HG03139 (cell line): Measurements from ENCODE around the gene FBXW2.
"Not testable (repeated sequence)": the region's sequence is repeated elsewhere in the genome, so short reads cannot be mapped to it uniquely, and the experiment has no call there.

Source experiments
- ATAC-seq: cut with Tn5 transposase; IDR thresholded peaks from one replicate; pipeline ENCODE4 v1.9.1; 2021; ENCODE audit not compliant: unreplicated experiment

Gene FBXW2

DNA sequence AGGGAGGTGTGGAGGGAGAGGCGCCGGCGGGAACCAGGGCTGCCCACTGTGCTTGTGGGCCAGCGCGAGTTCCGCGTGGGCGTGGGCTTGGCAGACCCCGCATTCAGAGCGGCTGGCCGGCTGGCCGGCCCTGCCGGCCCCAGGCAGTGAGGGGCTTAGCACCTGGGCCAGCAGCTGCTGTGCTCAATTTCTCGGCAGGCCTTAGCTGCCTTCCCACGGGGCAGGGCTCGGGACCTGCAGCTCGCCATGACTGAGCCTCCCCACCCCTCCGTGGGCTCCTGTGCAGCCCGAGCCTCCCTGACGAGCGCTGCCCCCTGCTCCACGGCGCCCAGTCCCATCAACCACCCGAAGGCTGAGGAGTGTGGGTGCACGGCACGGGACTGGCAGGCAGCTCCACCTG lies 46.9 kb downstream of the FBXW2 start:
- not testable (repeated sequence) for ATAC-seq

DNA sequence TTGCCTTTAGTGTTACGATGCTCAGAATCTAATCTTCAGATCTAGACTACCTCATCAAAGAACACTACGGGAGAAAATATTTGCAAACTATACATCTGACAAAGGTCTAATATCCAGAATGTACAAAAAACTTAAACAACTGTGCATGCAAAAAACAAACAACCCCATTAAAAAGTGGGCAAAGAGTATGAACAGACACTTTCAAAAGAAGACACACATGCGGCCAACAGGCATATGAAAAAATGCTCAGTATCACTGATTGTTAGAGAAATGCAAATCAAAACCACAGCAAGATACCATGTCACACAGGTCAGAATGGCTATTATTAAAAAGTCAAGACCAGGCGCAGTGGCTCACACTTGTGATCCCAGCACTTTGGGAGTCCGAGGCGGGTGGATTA lies 47.9 kb downstream of the FBXW2 start:
- ATAC-seq: no peak

GRCh38 chr9:120742951-120743416 lies 50.2 kb downstream of the FBXW2 start:
- ATAC-seq: no peak

DNA sequence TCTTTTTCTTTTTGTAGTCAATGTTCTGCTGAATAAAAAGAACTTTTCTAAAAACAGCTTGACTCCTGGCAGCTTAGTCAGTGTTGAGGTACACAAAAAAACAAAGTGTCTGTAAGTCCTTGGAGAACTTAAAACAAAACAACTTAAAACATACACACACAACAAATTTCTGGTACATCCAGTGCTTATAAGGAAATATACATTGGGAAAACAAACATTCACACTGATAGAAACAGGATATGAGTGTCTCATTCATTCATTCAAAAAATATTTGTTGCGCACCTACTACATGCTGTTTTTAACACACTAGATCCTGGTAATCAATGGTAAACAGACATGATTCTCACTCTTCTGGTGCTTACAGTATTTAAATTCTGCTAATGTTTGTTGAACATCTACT lies 51.5 kb downstream of the FBXW2 start:
- ATAC-seq: no peak

DNA sequence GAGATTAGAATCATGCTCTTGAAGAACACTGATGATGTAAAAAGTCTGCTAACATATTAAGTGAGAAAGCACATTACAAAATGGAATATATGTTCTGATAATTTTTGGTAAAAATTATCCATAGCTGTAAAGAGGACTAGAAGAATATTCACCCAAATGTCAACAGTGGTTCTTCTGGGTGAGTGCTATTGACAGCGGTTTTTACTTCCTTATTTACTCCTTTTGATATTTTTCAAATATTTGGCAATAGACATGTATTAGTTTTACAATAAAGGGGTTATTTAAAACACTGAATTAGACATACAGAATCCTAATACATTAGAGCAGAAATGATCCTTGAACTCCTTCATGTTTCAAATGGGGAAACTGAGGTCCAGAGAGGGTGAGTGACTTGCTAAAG lies 52.0 kb downstream of the FBXW2 start:
- no peak for ATAC-seq

GRCh38 chr9:120740132-120740531 lies 53.1 kb downstream of the FBXW2 start:
- ATAC-seq: no peak

- no peak for ATAC-seq
Observed at GRCh38 chr9:120737416-120738165, 55.6 kb downstream of the FBXW2 start.

GRCh38 chr9:120736881-120737280 lies 56.3 kb downstream of the FBXW2 start:
- no peak for ATAC-seq

DNA sequence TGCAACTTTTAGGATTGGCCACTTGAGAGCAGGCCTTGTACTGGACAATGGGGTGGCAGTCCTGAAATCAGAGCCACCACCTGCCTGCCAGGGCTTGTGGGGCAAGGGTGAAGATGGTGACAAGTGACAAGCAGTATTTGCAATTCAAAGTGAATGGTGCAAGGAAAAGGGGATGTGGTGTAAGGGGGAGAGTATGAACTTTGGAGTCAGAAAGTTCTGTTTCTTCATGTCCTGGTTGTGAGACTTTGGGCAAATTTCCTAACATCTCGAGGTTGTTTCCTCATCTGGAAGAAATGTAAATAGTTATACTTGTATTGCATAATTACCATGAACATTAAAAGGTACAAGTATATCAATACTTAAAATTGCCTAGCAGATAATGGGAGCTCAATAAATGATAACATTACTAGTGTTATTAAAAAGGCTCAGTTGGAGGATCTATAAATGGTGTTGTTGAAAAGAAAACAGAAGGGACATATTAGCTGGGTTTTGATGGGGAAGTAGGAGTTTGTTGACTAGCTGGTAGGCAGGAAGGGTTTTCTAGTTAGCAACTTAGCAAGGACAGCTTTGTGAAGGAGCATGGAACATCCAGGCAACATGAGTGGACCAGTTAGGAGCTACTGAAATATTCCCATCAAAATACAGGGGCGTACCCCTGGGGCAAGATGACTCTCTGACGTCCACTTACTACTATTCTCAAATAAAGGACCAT lies 57.6 kb downstream of the FBXW2 start:
- no peak for ATAC-seq

- ATAC-seq: no peak
Observed at GRCh38 chr9:120734607-120735410, 58.4 kb downstream of the FBXW2 start.

DNA sequence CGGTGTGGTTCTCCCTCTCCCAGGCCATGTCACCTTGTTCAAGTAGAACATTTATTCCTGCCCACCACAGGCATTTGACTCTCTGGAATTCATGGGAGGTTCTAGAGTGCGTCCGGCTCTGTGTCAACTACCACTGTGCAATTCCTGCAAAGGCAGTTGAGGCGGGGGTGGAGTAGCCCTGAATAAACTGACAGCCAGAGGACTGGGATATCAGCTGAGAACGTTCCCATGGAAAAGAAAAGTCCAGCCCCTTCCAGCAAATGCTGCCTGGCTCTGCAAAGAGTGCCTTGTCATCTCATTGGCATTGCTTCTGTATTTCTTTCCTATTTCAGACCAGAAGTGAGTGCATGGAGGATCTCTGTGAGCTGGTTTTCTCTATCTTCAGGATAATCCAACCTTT lies 60.0 kb downstream of the FBXW2 start:
- ATAC-seq: no peak

DNA sequence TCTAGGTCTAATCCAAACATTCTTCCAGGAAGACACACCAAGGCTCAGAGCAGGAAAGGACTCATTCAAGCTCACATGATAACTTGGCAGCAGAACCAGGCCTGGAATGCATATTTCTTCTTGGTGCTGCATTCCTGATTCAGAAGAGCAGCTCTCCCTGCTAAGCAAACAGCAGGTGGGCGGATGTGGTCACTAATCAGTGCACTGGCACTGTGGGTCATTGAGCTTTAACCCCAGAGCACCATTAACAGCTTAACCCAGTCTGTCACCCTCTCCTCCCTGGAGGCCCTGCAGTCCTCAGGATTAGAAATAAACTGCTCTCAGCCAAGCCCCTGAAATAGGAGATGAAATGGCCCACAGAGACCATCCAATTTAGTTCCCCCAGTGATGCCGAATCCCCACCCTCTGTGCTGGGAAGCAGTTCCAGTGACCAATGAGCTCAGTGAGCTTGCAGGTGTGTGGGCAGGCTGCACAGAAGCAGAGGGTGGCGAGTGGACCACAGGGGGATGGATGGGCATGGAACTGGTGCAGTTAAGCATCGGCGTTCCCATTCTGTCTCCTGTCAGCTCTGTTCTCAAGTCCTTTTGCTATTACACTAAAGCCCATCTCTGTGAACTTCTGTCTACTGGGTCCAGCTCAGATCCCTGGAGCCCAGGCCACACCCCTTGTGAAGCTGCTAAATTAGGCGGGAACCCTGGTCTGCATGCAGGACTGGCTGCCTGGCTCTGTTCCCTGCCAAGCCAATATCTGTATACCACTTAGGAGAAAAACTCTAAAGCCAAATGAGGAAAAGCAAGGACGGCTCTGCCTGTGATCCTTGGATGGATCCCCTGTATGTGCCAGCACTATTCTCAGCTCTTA lies 62.3 kb downstream of the FBXW2 start:
- no peak for ATAC-seq

GRCh38 chr9:120729791-120730241 lies 63.4 kb downstream of the FBXW2 start:
- no peak for ATAC-seq

- no peak for ATAC-seq
Observed at GRCh38 chr9:120726484-120726883, 66.7 kb downstream of the FBXW2 start.

DNA sequence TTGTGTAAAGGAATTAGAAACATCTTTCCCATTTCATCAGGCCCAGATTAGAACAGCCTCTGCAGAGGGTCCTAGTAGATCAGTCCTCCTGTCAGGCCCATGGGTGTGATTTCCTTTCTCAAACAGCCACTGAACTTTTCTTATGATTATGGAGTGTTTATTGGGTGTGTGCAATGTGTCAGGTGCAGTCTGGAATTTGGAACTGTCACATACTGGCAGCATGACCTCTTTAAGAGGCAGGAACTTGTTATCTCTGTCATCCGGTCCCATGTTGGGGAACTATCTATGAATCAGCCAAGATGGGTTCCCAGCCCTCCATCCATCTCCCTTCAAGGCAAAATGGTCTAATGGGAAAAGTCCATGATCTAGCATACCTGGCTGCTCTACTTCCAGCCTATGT lies 67.3 kb downstream of the FBXW2 start:
- ATAC-seq: no peak

DNA sequence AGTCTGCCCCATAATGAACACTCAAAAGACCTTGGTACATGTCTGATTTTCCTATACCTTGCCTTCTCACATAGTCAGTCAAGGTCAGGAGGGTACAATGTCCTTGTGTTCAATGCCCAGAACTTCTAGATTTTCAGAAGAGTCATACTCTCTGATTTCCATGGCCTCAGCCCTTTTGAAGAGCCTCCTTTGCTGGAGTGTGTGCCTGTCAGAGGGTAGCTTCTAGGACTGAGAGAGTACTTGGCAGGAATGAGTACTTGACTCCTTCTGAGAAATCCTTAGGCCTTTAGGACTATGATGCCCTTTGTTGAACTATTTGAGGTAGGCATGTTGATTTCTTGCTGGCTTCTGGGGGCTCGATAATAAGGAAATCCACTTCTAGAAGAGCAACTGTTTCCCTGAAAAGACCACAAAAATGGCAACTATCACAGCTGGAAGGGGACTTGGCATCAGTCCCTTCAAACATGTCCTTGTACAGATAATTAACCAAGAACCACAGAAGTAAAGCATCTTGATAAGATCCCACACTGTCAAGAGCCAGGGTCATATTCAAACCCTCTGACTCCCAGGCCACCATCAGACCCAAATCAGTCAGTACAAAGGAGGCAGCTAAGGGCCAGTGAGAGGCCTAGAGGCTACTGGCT lies 68.3 kb downstream of the FBXW2 start:
- no peak for ATAC-seq

DNA sequence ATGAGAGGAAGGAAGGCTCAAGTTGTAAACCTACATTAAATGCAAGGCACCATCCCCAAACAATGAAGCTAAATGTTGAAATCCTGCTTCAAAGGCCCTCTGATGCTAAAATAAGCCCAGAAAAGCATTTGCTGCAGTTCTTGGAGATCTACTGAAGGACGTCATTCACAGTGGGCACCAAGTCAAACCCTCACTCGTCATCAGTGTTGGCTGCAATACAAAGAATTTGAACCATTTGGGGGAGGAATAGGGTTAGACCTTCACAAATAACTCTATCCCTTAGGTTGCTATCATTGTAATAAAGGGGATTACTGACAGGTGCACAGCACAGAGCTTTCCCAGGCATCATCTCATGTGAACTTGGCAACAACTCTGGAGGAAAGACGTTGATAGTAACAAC lies 69.7 kb downstream of the FBXW2 start:
- no peak for ATAC-seq

DNA sequence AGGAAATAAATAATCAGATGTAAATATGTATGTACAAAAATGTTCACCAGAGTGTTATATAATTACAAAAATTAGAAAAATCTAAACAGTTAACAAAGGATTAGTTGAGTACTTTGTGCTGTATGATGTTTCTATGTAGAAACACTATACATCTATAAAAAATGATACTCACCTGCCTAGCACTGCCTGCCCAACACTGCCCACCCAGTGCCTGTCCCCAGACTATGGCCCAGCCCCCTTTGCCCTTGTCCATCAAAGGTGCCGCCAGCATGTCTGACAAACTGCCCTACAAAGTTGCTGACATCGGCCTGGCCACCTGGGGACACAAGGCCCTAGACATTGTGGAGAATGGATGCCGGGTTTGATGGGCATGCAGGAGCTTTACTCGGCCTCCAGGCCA lies 72.8 kb downstream of the FBXW2 start:
- no peak for ATAC-seq

GRCh38 chr9:120718316-120718715 lies 74.9 kb downstream of the FBXW2 start:
- ATAC-seq: no peak

DNA sequence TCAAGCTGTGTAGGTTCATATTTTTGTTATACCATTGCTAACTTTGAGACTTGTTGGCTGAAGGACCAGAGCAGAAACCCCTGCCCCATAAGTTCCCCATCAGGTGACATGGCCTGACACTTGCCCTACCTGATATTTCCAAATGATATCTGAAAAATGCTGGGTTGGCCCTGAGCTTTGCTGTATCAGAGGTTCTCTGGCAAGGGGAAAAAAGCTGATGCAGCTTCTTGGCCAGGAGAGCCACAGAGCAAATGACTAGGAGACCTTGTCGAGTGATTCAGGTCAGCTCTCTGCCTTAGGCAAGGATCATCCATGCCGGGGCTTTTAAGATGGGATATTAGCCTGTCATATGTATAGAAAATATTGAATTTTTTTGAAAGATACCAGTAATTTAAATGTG lies 76.0 kb downstream of the FBXW2 start:
- ATAC-seq: no peak
